BLaER1 treated with 17β-estradiol and CSF1 and Interleukin-3, amounts not matched to agents 10 nM and 100 nM (cell line): ENCODE measurements around the gene HDAC3.

Experiments used
- H3K27ac ChIP-seq, 11 experiments: shearing (Covaris generic); formaldehyde crosslinking; 2 replicates each; pipeline ENCODE4 v1.8.1; 2022
- H3K27me3 ChIP-seq, 11 experiments: shearing (Covaris generic); formaldehyde crosslinking; 2 replicates each; pipeline ENCODE4 v1.8.1; 2022
- H3K36me3 ChIP-seq, 11 experiments: shearing (Covaris generic); formaldehyde crosslinking; 2 replicates each; pipeline ENCODE4 v1.8.1; 2022
- H3K4me1 ChIP-seq, 10 experiments: shearing (Covaris generic); formaldehyde crosslinking; 2 replicates each; pipeline ENCODE4 v1.8.1; 2022
- H3K4me2 ChIP-seq, 11 experiments: shearing (Covaris generic); formaldehyde crosslinking; 2 replicates each; pipeline ENCODE4 v1.8.1; 2022
- H3K4me3 ChIP-seq, 10 experiments: shearing (Covaris generic); formaldehyde crosslinking; 2 replicates each; pipeline ENCODE4 v1.8.1; 2022
- H3K9ac ChIP-seq, 11 experiments: shearing (Covaris generic); formaldehyde crosslinking; 2 replicates each; pipeline ENCODE4 v1.8.1; 2022
- H3K9me3 ChIP-seq, 11 experiments: shearing (Covaris generic); formaldehyde crosslinking; replicated peaks in 1 of 11; 2 replicates each; pipeline ENCODE4 v1.8.1; 2022
- H4K20me1 ChIP-seq, 11 experiments: shearing (Covaris generic); formaldehyde crosslinking; 2 replicates each; pipeline ENCODE4 v1.8.1; 2022
- Cebpa-rat ChIP-seq, 11 experiments: shearing (Covaris generic); IDR thresholded peaks; 2 replicates each; pipeline ENCODE4 v1.8.1; 2022

The HDAC3 gene

GRCh38 chr5:141609044-141609443 is 27.6 kb downstream of the HDAC3 start:
- peak overlapping the region in 10 of 11 experiments; percentile 30 to 82 (median 74); a peak in 16 of 22 replicates for H3K9ac ChIP-seq
- no peaks in the 10 kb centered on the region for H3K27me3 ChIP-seq
- TF ChIP-seq Cebpa-rat (IDR thresholded peaks at IDR 0.05): no peak
- peaks cover 0 to 58% (median 37%) of the 10 kb centered on the region in 11 experiments; a peak in 19 of 22 replicates for H3K36me3 ChIP-seq
- H3K9me3 ChIP-seq: peaks cover 0 to 22% (median 14%) of the 10 kb centered on the region in 11 experiments; a peak in 12 of 22 replicates
- peak overlapping the region; percentile 11 to 94 (median 91); a peak in 19 of 22 replicates for H3K27ac ChIP-seq
- H3K4me3 ChIP-seq: no peak overlapping the region; a peak in 1 of 20 replicates
- peaks cover 0 to 14% (median 0%) of the 10 kb centered on the region in 11 experiments; a peak in 9 of 22 replicates for H4K20me1 ChIP-seq
- peaks cover 90 to 99% (median 97%) of the 10 kb centered on the region in 10 experiments for H3K4me1 ChIP-seq
- H3K4me2 ChIP-seq: peak overlapping the region; percentile 81 to 96 (median 91); a peak in 21 of 22 replicates

- Histone ChIP-seq H3K4me2 (peak overlapping the region; percentile 81 to 96 (median 91)), H3K9me3 (peaks cover 0 to 22% (median 14%) of the 10 kb centered on the region in 11 experiments; a peak in 12 of 22 replicates), H3K4me3 (peak overlapping the region in 2 of 10 experiments; percentile 12 to 22; a peak in 1 of 20 replicates), H3K4me1 (peaks cover 91 to 99% (median 97%) of the 10 kb centered on the region in 10 experiments), H3K27me3 (no peaks in the 10 kb centered on the region), H3K9ac (peak overlapping the region; percentile 33 to 82 (median 75); a peak in 19 of 22 replicates), H3K36me3 (peaks cover 0 to 62% (median 39%) of the 10 kb centered on the region in 11 experiments; a peak in 19 of 22 replicates), H3K27ac (peak overlapping the region; percentile 10 to 94 (median 91); a peak in 21 of 22 replicates), H4K20me1 (peaks cover 0 to 13% (median 0%) of the 10 kb centered on the region in 11 experiments; a peak in 5 of 22 replicates)
- TF ChIP-seq Cebpa-rat (IDR thresholded peaks at IDR 0.05): no peak
Measured at GRCh38 chr5:141608557-141608956, 28.1 kb downstream of the HDAC3 start.

GRCh38 chr5:141608046-141608445 is 28.6 kb downstream of the HDAC3 start:
- peaks cover 0 to 12% (median 0%) of the 10 kb centered on the region in 11 experiments; a peak in 5 of 22 replicates for H4K20me1 ChIP-seq
- H3K4me3 ChIP-seq: peak overlapping the region in 3 of 10 experiments; percentile 6 to 22 (median 12); a peak in 5 of 20 replicates
- TF ChIP-seq Cebpa-rat (IDR thresholded peaks at IDR 0.05): no peak
- H3K36me3 ChIP-seq: peaks cover 0 to 62% (median 38%) of the 10 kb centered on the region in 11 experiments; a peak in 19 of 22 replicates
- peak overlapping the region; percentile 33 to 82 (median 75); a peak in 20 of 22 replicates for H3K9ac ChIP-seq
- peaks cover 92 to 99% (median 97%) of the 10 kb centered on the region in 10 experiments for H3K4me1 ChIP-seq
- H3K9me3 ChIP-seq: peaks cover 0 to 22% (median 14%) of the 10 kb centered on the region in 11 experiments; a peak in 12 of 22 replicates
- H3K27me3 ChIP-seq: no peaks in the 10 kb centered on the region
- H3K27ac ChIP-seq: peak overlapping the region; percentile 10 to 94 (median 91); a peak in 21 of 22 replicates
- peak overlapping the region; percentile 81 to 96 (median 91) for H3K4me2 ChIP-seq

DNA sequence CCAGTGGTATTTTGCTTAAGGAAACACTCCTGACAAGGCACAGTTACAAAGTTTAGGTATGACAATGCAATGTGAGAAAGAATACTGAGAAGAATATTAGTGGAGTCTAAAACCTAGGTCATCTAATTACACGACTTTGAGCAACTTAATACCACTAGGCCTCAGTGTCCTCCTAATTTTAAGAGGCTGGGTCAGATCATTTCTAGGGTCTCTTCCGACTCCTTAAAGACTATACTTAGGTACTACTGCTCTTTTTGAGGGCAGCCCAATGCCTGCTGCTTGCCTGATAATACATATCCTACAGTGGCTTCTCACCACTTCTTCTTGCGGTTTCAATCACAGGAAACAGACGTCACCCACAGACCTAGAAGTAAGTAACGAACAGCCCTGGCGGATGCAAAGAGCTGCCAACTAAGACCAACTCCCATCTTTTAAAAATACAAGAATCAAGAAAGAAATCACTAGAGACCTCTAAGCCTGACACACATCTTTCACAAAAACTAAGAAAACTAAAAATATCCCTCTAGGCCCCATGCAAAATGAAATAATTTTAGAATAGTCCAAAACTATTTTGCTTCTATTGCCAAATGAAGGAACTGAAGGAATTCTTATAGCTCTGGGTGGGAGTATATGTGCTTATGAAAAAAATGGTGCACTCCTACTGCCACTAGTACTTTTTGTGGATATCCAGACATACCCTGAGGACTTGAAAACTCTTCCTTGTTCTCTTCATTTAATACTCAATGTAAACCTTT is 30.9 kb downstream of the HDAC3 start:
- peak overlapping the region; percentile 32 to 65 (median 47); a peak in 17 of 20 replicates for H3K4me3 ChIP-seq
- peak overlapping the region; percentile 68 to 82 (median 76); a peak in 21 of 22 replicates for H3K9ac ChIP-seq
- peaks cover 93 to 99% (median 96%) of the 10 kb centered on the region in 10 experiments for H3K4me1 ChIP-seq
- no peaks in the 10 kb centered on the region for H3K27me3 ChIP-seq
- TF ChIP-seq Cebpa-rat (IDR thresholded peaks at IDR 0.05): no peak
- peak overlapping the region; percentile 78 to 94 (median 91) for H3K27ac ChIP-seq
- peaks cover 0 to 62% (median 35%) of the 10 kb centered on the region in 11 experiments; a peak in 19 of 22 replicates for H3K36me3 ChIP-seq
- peak overlapping the region; percentile 81 to 96 (median 91) for H3K4me2 ChIP-seq
- H4K20me1 ChIP-seq: peaks cover 0 to 7% (median 0%) of the 10 kb centered on the region in 11 experiments; a peak in 2 of 22 replicates
- H3K9me3 ChIP-seq: peaks cover 0 to 20% (median 9%) of the 10 kb centered on the region in 11 experiments; a peak in 11 of 22 replicates

GRCh38 chr5:141603923-141604717 is 32.5 kb downstream of the HDAC3 start:
- Histone ChIP-seq H3K36me3 (peaks cover 0 to 62% (median 33%) of the 10 kb centered on the region in 11 experiments; a peak in 14 of 22 replicates), H3K27me3 (no peaks in the 10 kb centered on the region), H3K9me3 (peaks cover 0 to 12% (median 0%) of the 10 kb centered on the region in 11 experiments; a peak in 4 of 22 replicates), H3K9ac (peak overlapping the region; percentile 51 to 82 (median 75); a peak in 21 of 22 replicates), H3K4me3 (peak overlapping the region in 7 of 10 experiments; percentile 11 to 51 (median 30); a peak in 11 of 20 replicates), H4K20me1 (peaks cover 0 to 22% (median 0%) of the 10 kb centered on the region in 11 experiments; a peak in 3 of 22 replicates), H3K27ac (peak overlapping the region; percentile 52 to 94 (median 91); a peak in 21 of 22 replicates), H3K4me2 (peak overlapping the region; percentile 81 to 96 (median 91)), H3K4me1 (peaks cover 93 to 99% (median 97%) of the 10 kb centered on the region in 10 experiments)
- peak; percentile 34 to 94 (median 80); a peak in 19 of 22 replicates for TF ChIP-seq Cebpa-rat (IDR thresholded peaks at IDR 0.05)

DNA sequence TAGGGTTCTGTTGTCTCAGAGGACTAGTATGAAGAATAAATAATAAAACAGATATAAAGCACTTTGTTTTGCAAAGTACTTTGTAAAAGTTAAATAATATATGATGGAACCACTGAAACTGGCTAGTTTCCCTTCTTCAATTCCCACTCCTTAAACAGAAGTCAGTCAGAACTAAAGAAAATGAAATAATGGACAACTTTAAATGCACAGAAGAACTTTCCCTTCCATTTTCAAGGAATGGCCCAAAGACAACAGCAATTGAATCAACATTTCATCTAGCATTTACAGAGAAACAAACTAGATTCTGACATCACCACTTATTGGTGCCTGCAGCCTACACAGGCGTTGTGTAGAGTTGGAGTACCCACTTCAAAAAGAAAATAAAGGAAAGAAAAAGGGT is 34.0 kb downstream of the HDAC3 start:
- peaks cover 4 to 56% (median 37%) of the 10 kb centered on the region in 11 experiments; a peak in 18 of 22 replicates for H3K36me3 ChIP-seq
- H3K27me3 ChIP-seq: no peaks in the 10 kb centered on the region
- H4K20me1 ChIP-seq: peaks cover 0 to 26% (median 0%) of the 10 kb centered on the region in 11 experiments; a peak in 4 of 22 replicates
- peaks cover 90 to 99% (median 96%) of the 10 kb centered on the region in 10 experiments for H3K4me1 ChIP-seq
- peak overlapping the region in 1 of 10 experiments; percentile 46; a peak in 1 of 20 replicates for H3K4me3 ChIP-seq
- H3K9me3 ChIP-seq: peaks cover 4 to 16% (median 5%) of the 10 kb centered on the region in 11 experiments; a peak in 20 of 22 replicates
- H3K27ac ChIP-seq: peak overlapping the region; percentile 42 to 94 (median 91); a peak in 21 of 22 replicates
- TF ChIP-seq Cebpa-rat (IDR thresholded peaks at IDR 0.05): no peak
- H3K4me2 ChIP-seq: peak overlapping the region; percentile 81 to 96 (median 91)
- H3K9ac ChIP-seq: peak overlapping the region in 10 of 11 experiments; percentile 22 to 82 (median 74); a peak in 12 of 22 replicates

GRCh38 chr5:141598391-141599345 is 38.0 kb downstream of the HDAC3 start:
- Histone ChIP-seq H3K9ac (peak overlapping the region in 5 of 11 experiments; percentile 20 to 50 (median 26); a peak in 5 of 22 replicates), H3K4me2 (peak overlapping the region; percentile 46 to 95 (median 63); a peak in 21 of 22 replicates), H3K36me3 (peaks cover 19 to 91% (median 72%) of the 10 kb centered on the region in 11 experiments), H3K4me3 (no peak overlapping the region), H3K27ac (peak overlapping the region in 10 of 11 experiments; percentile 38 to 94 (median 64); a peak in 20 of 22 replicates), H3K27me3 (no peaks in the 10 kb centered on the region), H3K9me3 (peaks cover 15 to 35% (median 22%) of the 10 kb centered on the region in 11 experiments), H3K4me1 (peaks cover 53 to 98% (median 82%) of the 10 kb centered on the region in 10 experiments), H4K20me1 (peaks cover 2 to 31% (median 8%) of the 10 kb centered on the region in 11 experiments; a peak in 11 of 22 replicates)
- no peak for TF ChIP-seq Cebpa-rat (IDR thresholded peaks at IDR 0.05)
